ENCODE data around the gene RITA1.
A peak's percentile ranks its signal among the peaks of the same experiment; 100 is the strongest.

The RITA1 gene

DNA sequence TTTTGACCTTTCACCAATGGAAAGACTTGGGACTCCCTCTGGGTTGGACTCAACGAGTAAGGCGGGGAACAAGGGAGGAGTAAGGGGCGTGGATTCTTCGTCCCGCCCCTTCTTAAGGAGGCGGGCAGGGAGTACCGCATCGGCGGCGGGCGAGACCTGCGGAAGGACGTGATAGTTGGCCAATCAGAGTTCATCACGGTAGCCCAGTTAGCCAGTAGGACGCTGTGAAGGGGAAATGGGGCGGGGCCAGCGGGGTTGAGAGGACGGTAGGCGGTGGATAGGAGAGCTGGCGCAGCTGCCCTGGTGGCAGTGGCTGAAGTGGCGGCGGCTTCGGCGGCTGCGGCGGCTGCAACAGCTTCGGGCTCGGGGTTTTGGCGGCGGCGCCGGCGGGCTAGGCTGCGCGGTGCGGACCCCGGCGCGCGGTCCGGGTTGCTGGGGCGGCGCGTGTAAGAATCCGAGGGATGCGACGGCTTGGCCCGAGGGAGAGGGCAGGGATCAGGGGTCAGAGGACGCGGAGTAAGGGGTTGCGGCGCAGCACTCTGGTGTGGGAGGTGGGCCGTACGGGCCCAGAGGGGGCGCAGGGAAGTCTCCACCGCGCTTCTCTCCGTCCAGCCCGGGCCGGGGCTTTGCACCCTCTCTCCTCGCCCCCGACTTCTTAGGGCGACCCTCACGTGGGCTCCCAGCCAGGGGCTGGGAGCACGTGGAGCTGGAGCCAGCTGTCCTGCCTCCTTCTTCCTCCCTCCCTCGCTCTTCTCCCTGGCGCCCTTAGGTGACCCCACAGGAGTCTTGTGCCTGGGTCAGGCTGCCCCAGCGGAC lies 35.9 kb downstream of the RITA1 start, which contains the start of gene TPCN1:
Gene TPCN1 (plus strand): TSS at position 284 of the 816 bp plus-strand sequence. CDS start 5,389 bp downstream, outside the sequence.
- in situ Hi-C loops (cut with HindIII; ENCODE audit: low sequenced_read_pairs) = no loop called here
- DNase-seq (ENCODE audit: low read depth) = peak; percentile 100
- TF ChIP-seq, protein P1, sequence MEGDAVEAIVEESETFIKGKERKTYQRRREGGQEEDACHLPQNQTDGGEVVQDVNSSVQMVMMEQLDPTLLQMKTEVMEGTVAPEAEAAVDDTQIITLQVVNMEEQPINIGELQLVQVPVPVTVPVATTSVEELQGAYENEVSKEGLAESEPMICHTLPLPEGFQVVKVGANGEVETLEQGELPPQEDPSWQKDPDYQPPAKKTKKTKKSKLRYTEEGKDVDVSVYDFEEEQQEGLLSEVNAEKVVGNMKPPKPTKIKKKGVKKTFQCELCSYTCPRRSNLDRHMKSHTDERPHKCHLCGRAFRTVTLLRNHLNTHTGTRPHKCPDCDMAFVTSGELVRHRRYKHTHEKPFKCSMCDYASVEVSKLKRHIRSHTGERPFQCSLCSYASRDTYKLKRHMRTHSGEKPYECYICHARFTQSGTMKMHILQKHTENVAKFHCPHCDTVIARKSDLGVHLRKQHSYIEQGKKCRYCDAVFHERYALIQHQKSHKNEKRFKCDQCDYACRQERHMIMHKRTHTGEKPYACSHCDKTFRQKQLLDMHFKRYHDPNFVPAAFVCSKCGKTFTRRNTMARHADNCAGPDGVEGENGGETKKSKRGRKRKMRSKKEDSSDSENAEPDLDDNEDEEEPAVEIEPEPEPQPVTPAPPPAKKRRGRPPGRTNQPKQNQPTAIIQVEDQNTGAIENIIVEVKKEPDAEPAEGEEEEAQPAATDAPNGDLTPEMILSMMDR (IDR thresholded peaks at IDR 0.05; ENCODE audit: low read depth, low read length, missing control alignments) = no peak
- H3K4me3 ChIP-seq (ENCODE audit: low read depth, low read length) = peak within 1 kb of the TSS; percentile 75

DNA sequence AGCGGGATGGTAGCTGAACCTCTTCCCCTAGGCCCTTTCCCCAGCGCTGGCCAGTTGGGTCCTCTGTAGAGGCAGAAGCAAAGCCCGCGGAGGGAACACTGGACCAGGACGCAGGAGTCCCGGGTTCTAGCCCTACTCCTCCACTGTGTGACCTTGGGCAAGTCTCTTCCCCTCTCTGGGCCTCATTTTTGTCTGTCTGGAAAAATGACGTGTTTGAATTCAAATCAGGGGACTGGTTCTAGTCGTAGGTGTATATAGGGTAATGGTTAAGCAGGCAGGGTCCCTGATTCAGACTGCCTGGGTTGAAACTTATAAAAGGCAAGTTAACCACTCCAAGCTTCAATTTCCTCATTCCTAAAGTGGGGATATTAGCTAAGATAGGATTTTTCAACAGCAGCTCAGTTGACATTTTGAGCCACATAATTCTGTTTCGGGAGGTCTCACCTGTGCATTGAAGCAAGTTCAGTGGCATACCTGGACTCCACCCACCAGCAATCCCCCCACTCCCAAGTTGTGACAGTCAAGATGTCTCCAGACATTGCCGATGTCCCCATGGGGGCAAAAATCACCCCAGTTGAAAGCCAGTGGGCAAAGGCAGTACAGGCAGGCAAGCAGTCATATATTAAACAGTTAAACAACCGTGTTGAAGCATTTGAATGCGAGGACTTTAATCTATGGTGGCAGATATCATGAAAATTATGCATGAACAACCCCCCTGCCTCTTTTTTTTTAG lies 36.6 kb downstream of the RITA1 start:
- peak overlapping the region; percentile 75 for H3K4me3 ChIP-seq (ENCODE audit: low read depth, low read length)
- TF ChIP-seq, protein P1 (IDR thresholded peaks at IDR 0.05; ENCODE audit: low read depth, low read length, missing control alignments) = no peak
- no peak for DNase-seq (ENCODE audit: low read depth)
- in situ Hi-C loops (cut with HindIII; ENCODE audit: low sequenced_read_pairs) = no loop called here

DNA sequence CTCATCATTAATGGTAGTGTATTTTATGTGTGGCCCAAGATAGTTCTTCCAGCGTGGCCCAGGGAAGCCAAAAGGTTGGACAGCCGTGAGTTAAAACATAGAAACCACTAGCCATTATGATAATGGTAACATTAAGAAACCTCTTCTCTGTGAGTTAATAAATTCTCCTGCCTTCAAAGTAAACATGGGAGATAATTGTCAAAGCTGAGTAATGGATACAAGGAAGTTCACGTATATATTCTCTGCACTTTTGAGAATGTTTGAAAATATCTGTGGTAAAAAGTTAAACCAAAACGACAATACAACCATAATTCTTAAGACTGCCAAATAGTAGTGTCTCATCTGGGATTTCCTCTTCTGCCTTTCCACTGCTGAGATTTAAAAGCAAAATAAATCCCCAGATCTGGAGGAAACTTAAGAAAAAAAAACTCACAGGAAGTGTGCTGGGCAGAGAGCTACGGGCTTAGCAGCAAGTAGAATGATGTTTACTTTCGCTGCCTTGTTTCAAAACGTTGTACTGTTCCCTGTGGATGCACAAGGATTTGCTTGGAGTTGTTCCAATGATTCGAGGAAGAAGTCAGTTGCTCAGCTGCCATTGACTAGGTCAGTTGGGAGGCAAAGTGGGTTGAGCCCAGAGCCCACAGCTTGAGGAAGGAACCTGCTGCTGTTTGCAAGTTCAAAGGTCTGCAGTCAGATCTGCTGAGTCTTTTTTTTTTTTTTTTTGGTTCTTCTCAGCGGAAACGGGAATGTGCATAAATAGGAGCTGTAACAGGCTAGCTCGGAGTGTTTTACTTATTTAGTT lies 37.4 kb downstream of the RITA1 start:
- H3K4me3 ChIP-seq (ENCODE audit: low read depth, low read length) = peak overlapping the region; percentile 5
- TF ChIP-seq, protein P1 (IDR thresholded peaks at IDR 0.05; ENCODE audit: low read depth, low read length, missing control alignments) = no peak
- peak; percentile 65 for DNase-seq (ENCODE audit: low read depth)
- in situ Hi-C loops (cut with HindIII; ENCODE audit: low sequenced_read_pairs) = no loop called here

DNA sequence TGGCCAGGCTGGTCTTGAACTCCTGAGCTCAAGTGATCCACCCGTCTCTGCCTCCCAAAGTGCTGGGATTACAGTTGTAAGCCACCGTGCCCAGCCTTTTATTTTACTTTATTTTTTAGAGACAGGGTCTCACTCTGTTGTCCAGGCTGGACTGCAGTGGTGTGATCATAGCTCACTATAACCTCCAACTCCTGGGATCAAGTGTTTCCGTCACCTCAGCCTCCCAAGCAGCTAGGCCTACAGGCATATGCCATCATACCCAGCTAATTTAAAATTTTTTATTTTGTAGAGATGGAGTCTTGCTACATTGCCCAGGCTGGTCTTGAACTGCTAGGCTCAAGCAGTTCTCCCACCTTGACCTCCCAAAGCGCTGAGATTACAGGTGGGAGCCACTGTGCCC lies 39.4 kb downstream of the RITA1 start:
- in situ Hi-C loops (cut with HindIII; ENCODE audit: low sequenced_read_pairs) = no loop called here
- no peak for DNase-seq (ENCODE audit: low read depth)

DNA sequence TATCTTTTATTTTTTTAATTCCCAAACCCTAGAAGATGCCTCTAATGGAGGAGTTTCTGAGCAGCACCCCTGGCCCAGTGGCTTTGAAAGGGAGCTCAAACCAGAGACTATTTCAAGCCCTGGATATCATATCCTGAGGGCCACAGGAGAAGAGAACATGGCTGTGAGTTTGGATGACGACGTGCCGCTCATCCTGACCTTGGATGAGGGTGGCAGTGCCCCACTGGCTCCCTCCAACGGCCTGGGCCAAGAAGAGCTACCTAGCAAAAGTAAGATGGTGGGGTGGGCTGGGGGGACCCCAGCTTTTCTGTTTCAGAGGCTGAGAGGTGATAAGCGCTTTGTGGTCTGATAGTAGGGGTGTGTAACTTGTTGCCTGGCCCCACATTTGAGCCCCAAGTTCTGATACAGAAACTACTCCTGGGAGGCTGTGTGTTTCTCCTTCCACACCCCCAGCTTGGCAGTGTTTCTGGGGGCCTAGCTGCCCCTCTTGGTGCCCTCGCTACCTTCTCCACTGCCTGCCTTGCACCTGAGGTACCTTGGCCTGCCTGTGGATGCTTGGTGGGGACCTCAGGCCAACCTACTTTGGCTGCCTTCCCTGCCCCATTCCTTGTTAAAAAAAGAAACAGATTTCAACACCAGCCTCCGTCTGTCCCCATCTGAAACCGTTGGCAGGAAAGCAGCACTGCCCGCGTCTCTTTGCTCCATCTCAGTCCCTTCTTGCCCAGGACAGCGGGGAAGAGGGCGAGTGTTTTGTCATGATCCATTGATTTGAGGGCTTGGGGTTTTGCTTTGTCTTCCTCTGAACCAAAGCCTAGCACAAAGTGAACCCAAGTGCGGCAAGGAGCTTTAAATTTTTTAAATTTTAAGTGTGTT lies 41.4 kb downstream of the RITA1 start:
- no peak for DNase-seq (ENCODE audit: low read depth)
- no peak overlapping the region for H3K4me3 ChIP-seq (ENCODE audit: low read depth, low read length)
- in situ Hi-C loops (cut with HindIII; ENCODE audit: low sequenced_read_pairs) = no loop called here
- TF ChIP-seq, protein P1 (IDR thresholded peaks at IDR 0.05; ENCODE audit: low read depth, low read length, missing control alignments) = no peak

More for the DNA sequence above, 39.4 kb downstream of the RITA1 start:
- TF ChIP-seq, protein P1 (IDR thresholded peaks at IDR 0.05; ENCODE audit: low read depth, low read length, missing control alignments) = no peak
- no peak overlapping the region for H3K4me3 ChIP-seq (ENCODE audit: low read depth, low read length)

All from astrocyte of the cerebellum (primary cell).